ENCODE data around the gene RHOT1.

The RHOT1 gene

GRCh38 chr17:32142038-32142856 lies at the start of gene RHOT1:
Gene RHOT1 (plus strand): TSS chr17:32142502. CDS start chr17:32142693, 191 bp downstream.
- TF ChIP-seq RAD21 (IDR thresholded peaks at IDR 0.05; ENCODE audit: low read depth) (no peak), EGR1 (IDR thresholded peaks at IDR 0.05) (peak; percentile 57; the same call in 1 of the 2 replicates), NFIC (IDR thresholded peaks at IDR 0.05) (peak; percentile 10; the same call in 1 of the 2 replicates), MAX (IDR thresholded peaks at IDR 0.05) (peak; percentile 49; the same call in 1 of the 2 replicates), CREB1 (IDR thresholded peaks at IDR 0.05; ENCODE audit: low read depth) (no peak), ZBTB7A (IDR thresholded peaks at IDR 0.05; ENCODE audit: low read depth) (peak; percentile 98), TEAD4 (IDR thresholded peaks at IDR 0.05) (no peak), TAF1 (IDR thresholded peaks at IDR 0.05; ENCODE audit: low read depth) (no peak), USF1 (IDR thresholded peaks at IDR 0.05) (no peak), TCF12 (IDR thresholded peaks at IDR 0.05; ENCODE audit: low read depth) (no peak), CEBPB (IDR thresholded peaks at IDR 0.05) (no peak), REST (IDR thresholded peaks at IDR 0.05; ENCODE audit: low read depth) (no peak), YY1 (IDR thresholded peaks at IDR 0.05; ENCODE audit: low read depth) (no peak), FOXM1 (IDR thresholded peaks at IDR 0.05; ENCODE audit: borderline replicate concordance, low read depth) (no peak), EP300 (IDR thresholded peaks at IDR 0.05; ENCODE audit: borderline replicate concordance) (peak; percentile 28; the same call in 1 of the 2 replicates)

GRCh38 chr17:32099686-32100085 lies 42.6 kb upstream of the RHOT1 start:
- TF ChIP-seq YY1 (IDR thresholded peaks at IDR 0.05; ENCODE audit: low read depth) (no peak), MAX (IDR thresholded peaks at IDR 0.05) (no peak), CREB1 (IDR thresholded peaks at IDR 0.05; ENCODE audit: low read depth) (no peak), RAD21 (IDR thresholded peaks at IDR 0.05; ENCODE audit: low read depth) (no peak), EP300 (IDR thresholded peaks at IDR 0.05; ENCODE audit: borderline replicate concordance) (no peak), TEAD4 (IDR thresholded peaks at IDR 0.05) (no peak), TAF1 (IDR thresholded peaks at IDR 0.05; ENCODE audit: low read depth) (no peak), ZBTB7A (IDR thresholded peaks at IDR 0.05; ENCODE audit: low read depth) (no peak), CEBPB (IDR thresholded peaks at IDR 0.05) (no peak), TCF12 (IDR thresholded peaks at IDR 0.05; ENCODE audit: low read depth) (no peak)

- TF ChIP-seq USF1 (IDR thresholded peaks at IDR 0.05) (no peak), EGR1 (IDR thresholded peaks at IDR 0.05) (no peak), CREB1 (IDR thresholded peaks at IDR 0.05; ENCODE audit: low read depth) (no peak), REST (IDR thresholded peaks at IDR 0.05; ENCODE audit: low read depth) (no peak), MAX (IDR thresholded peaks at IDR 0.05) (no peak), EP300 (IDR thresholded peaks at IDR 0.05; ENCODE audit: borderline replicate concordance) (no peak), FOXM1 (IDR thresholded peaks at IDR 0.05; ENCODE audit: borderline replicate concordance, low read depth) (no peak), RAD21 (IDR thresholded peaks at IDR 0.05; ENCODE audit: low read depth) (no peak), NFIC (IDR thresholded peaks at IDR 0.05) (no peak), TEAD4 (IDR thresholded peaks at IDR 0.05) (no peak), ZBTB7A (IDR thresholded peaks at IDR 0.05; ENCODE audit: low read depth) (no peak), YY1 (IDR thresholded peaks at IDR 0.05; ENCODE audit: low read depth) (no peak), TAF1 (IDR thresholded peaks at IDR 0.05; ENCODE audit: low read depth) (no peak), TCF12 (IDR thresholded peaks at IDR 0.05; ENCODE audit: low read depth) (no peak), CEBPB (IDR thresholded peaks at IDR 0.05) (no peak)
Observed at GRCh38 chr17:32100971-32101631, 41.2 kb upstream of the RHOT1 start.

- TF ChIP-seq REST (IDR thresholded peaks at IDR 0.05; ENCODE audit: low read depth) (no peak), EGR1 (IDR thresholded peaks at IDR 0.05) (no peak), RAD21 (IDR thresholded peaks at IDR 0.05; ENCODE audit: low read depth) (no peak), USF1 (IDR thresholded peaks at IDR 0.05) (no peak), TEAD4 (IDR thresholded peaks at IDR 0.05) (no peak), EP300 (IDR thresholded peaks at IDR 0.05; ENCODE audit: borderline replicate concordance) (no peak), ZBTB7A (IDR thresholded peaks at IDR 0.05; ENCODE audit: low read depth) (no peak), CEBPB (IDR thresholded peaks at IDR 0.05) (no peak), FOXM1 (IDR thresholded peaks at IDR 0.05; ENCODE audit: borderline replicate concordance, low read depth) (no peak), TAF1 (IDR thresholded peaks at IDR 0.05; ENCODE audit: low read depth) (no peak), YY1 (IDR thresholded peaks at IDR 0.05; ENCODE audit: low read depth) (no peak)
Observed at GRCh38 chr17:32102172-32102571, 40.1 kb upstream of the RHOT1 start.

Data from Ishikawa (cell line).